ENCODE measurements around the gene TSNAXIP1.

TSNAXIP1 gene

GRCh38 chr16:67806428-67807147 is at the start of gene TSNAXIP1, which contains the start of gene RANBP10:
Gene TSNAXIP1, plus strand, starts transcription at chr16:67806889. Its CDS starts 261 bp downstream, at chr16:67807150.
Gene RANBP10, minus strand, starts transcription at chr16:67806560. Its CDS starts 24 bp downstream, at chr16:67806536.
- Mint-ChIP-seq H3K4me3 (peak within 1 kb of the TSS; percentile 91), H3K4me1 (peaks cover 16% of the 10 kb centered on the region), H3K36me3 (ENCODE audit: low read depth) (peaks cover 38% of the 10 kb centered on the region), H3K9me3 (no peaks in the 10 kb centered on the region), H3K27ac (peak within 1 kb of the TSS; percentile 90), H3K27me3 (ENCODE audit: low read depth, poor library complexity) (peaks cover 2% of the 10 kb centered on the region)
- no peak for TF ChIP-seq CTCF (IDR thresholded peaks at IDR 0.05)
- DNase-seq, result peak; percentile 95

- H3K9me3 Mint-ChIP-seq, result no peaks in the 10 kb centered on the region
Measured at GRCh38 chr16:67758006-67758405, 48.7 kb upstream of the TSNAXIP1 start.

GRCh38 chr16:67758966-67759365 is 47.7 kb upstream of the TSNAXIP1 start:
- Mint-ChIP-seq H3K36me3 (ENCODE audit: low read depth) (peaks cover 15% of the 10 kb centered on the region), H3K27me3 (ENCODE audit: low read depth, poor library complexity) (no peaks in the 10 kb centered on the region), H3K4me3 (no peak overlapping the region), H3K4me1 (peaks cover 5% of the 10 kb centered on the region), H3K9me3 (no peaks in the 10 kb centered on the region), H3K27ac (peak overlapping the region; percentile 58)
- DNase-seq, result no peak
- TF ChIP-seq CTCF (IDR thresholded peaks at IDR 0.05), result no peak

More at GRCh38 chr16:67758006-67758405, 48.7 kb upstream of the TSNAXIP1 start:
- peaks cover 17% of the 10 kb centered on the region for H3K36me3 Mint-ChIP-seq (ENCODE audit: low read depth)
- no peak for TF ChIP-seq CTCF (IDR thresholded peaks at IDR 0.05)
- H3K4me1 Mint-ChIP-seq, result peaks cover 3% of the 10 kb centered on the region
- no peak for DNase-seq
- H3K4me3 Mint-ChIP-seq, result no peak overlapping the region
- no peak overlapping the region for H3K27ac Mint-ChIP-seq
- no peaks in the 10 kb centered on the region for H3K27me3 Mint-ChIP-seq (ENCODE audit: low read depth, poor library complexity)

GRCh38 chr16:67760206-67760955 is 46.3 kb upstream of the TSNAXIP1 start:
- Mint-ChIP-seq H3K27ac (peak overlapping the region; percentile 85), H3K4me1 (peaks cover 5% of the 10 kb centered on the region), H3K36me3 (ENCODE audit: low read depth) (peaks cover 15% of the 10 kb centered on the region), H3K27me3 (ENCODE audit: low read depth, poor library complexity) (no peaks in the 10 kb centered on the region), H3K9me3 (no peaks in the 10 kb centered on the region), H3K4me3 (no peak overlapping the region)
- TF ChIP-seq CTCF (IDR thresholded peaks at IDR 0.05), result no peak
- no peak for DNase-seq

- Mint-ChIP-seq H3K27ac (peak overlapping the region; percentile 85), H3K9me3 (no peaks in the 10 kb centered on the region), H3K27me3 (ENCODE audit: low read depth, poor library complexity) (no peaks in the 10 kb centered on the region), H3K4me1 (peaks cover 7% of the 10 kb centered on the region), H3K36me3 (ENCODE audit: low read depth) (peaks cover 17% of the 10 kb centered on the region), H3K4me3 (no peak overlapping the region)
- no peak for TF ChIP-seq CTCF (IDR thresholded peaks at IDR 0.05)
- DNase-seq, result no peak
Measured at GRCh38 chr16:67760956-67761230, 45.8 kb upstream of the TSNAXIP1 start.
